GM12874 (cell line): ENCODE measurements around the gene XYLT1.
A peak's percentile ranks its signal among the peaks of the same experiment; 100 is the strongest.

Experiments used
- CTCF ChIP-seq: IDR thresholded peaks from 2 replicates; pipeline ENCODE4 v1.5.1; 2011; ENCODE audit warnings: low read depth, mild to moderate bottlenecking, control low read depth, low read length, moderate library complexity; ENCODE audit not compliant: insufficient read depth

XYLT1 gene

GRCh38 chr16:17266608-17267313 lies 204.0 kb downstream of the XYLT1 start:
- TF ChIP-seq CTCF: no peak

GRCh38 chr16:17265154-17265553 lies 205.6 kb downstream of the XYLT1 start:
- TF ChIP-seq CTCF: no peak

- TF ChIP-seq CTCF: no peak
These were observed 209.4 kb downstream of the XYLT1 start for GRCh38 chr16:17261197-17261858.

- no peak for TF ChIP-seq CTCF
These were observed 210.4 kb downstream of the XYLT1 start for GRCh38 chr16:17260276-17260849.

GRCh38 chr16:17259751-17260270 lies 210.9 kb downstream of the XYLT1 start:
- TF ChIP-seq CTCF: no peak

GRCh38 chr16:17258848-17259713 lies 211.7 kb downstream of the XYLT1 start:
- TF ChIP-seq CTCF: peak; percentile 41; the same call in 1 of the 2 replicates

- TF ChIP-seq CTCF: no peak
These were observed 212.6 kb downstream of the XYLT1 start for GRCh38 chr16:17258077-17258599.
